ENCODE results near the gene ASB5. TPM values are rescaled to one million over a fixed set of nuclear protein-coding genes. Genes with fewer than 3 reads are reported as not detected.

ASB5 gene
- total RNA-seq, 1 donor from 2014 or later: 0.50 TPM

- DNase-seq (ENCODE audit: low read depth): peak; percentile 55
These were observed 8.3 kb upstream of the ASB5 start for GRCh38 chr4:176277162-176277904.

- DNase-seq (ENCODE audit: low read depth): no peak
These were observed 7.7 kb upstream of the ASB5 start for GRCh38 chr4:176276710-176277109.

GRCh38 chr4:176274441-176274840 is 5.4 kb upstream of the ASB5 start:
- DNase-seq (ENCODE audit: low read depth): peak; percentile 51

GRCh38 chr4:176273736-176274135 is 4.7 kb upstream of the ASB5 start:
- DNase-seq (ENCODE audit: low read depth): no peak

GRCh38 chr4:176272799-176273198 is 3.8 kb upstream of the ASB5 start:
- no peak for DNase-seq (ENCODE audit: low read depth)

GRCh38 chr4:176271749-176272148 is 2.7 kb upstream of the ASB5 start:
- peak; percentile 68 for DNase-seq (ENCODE audit: low read depth)

- peak; percentile 99 for DNase-seq (ENCODE audit: low read depth)
These were observed 1.6 kb upstream of the ASB5 start for GRCh38 chr4:176270669-176271068.

GRCh38 chr4:176266026-176266425 is 3.0 kb downstream of the ASB5 start:
- no peak for DNase-seq (ENCODE audit: low read depth)

- DNase-seq (ENCODE audit: low read depth): no peak
These were observed 6.8 kb downstream of the ASB5 start for GRCh38 chr4:176262243-176262642.

GRCh38 chr4:176261481-176261880 is 7.5 kb downstream of the ASB5 start:
- no peak for DNase-seq (ENCODE audit: low read depth)

- DNase-seq (ENCODE audit: low read depth): no peak
These were observed 8.0 kb downstream of the ASB5 start for GRCh38 chr4:176261018-176261417.

- DNase-seq (ENCODE audit: low read depth): no peak
These were observed 9.5 kb downstream of the ASB5 start for GRCh38 chr4:176259330-176260090.

GRCh38 chr4:176258135-176258534 is 10.9 kb downstream of the ASB5 start:
- no peak for DNase-seq (ENCODE audit: low read depth)

GRCh38 chr4:176256921-176257320 is 12.1 kb downstream of the ASB5 start:
- peak; percentile 3 for DNase-seq (ENCODE audit: low read depth)

- no peak for DNase-seq (ENCODE audit: low read depth)
These were observed 26.2 kb downstream of the ASB5 start for GRCh38 chr4:176242764-176243347.

- no peak for DNase-seq (ENCODE audit: low read depth)
These were observed 27.3 kb downstream of the ASB5 start for GRCh38 chr4:176241703-176242102.

GRCh38 chr4:176238826-176239225 is 30.2 kb downstream of the ASB5 start:
- peak; percentile 45 for DNase-seq (ENCODE audit: low read depth)

- no peak for DNase-seq (ENCODE audit: low read depth)
These were observed 30.8 kb downstream of the ASB5 start for GRCh38 chr4:176238157-176238610.

GRCh38 chr4:176236946-176237345 is 32.1 kb downstream of the ASB5 start:
- DNase-seq (ENCODE audit: low read depth): peak; percentile 23

- peak; percentile 36 for DNase-seq (ENCODE audit: low read depth)
These were observed 38.2 kb downstream of the ASB5 start for GRCh38 chr4:176230836-176231235.

GRCh38 chr4:176229645-176230044 is 39.4 kb downstream of the ASB5 start:
- DNase-seq (ENCODE audit: low read depth): no peak

- DNase-seq (ENCODE audit: low read depth): peak; percentile 24
These were observed 42.3 kb downstream of the ASB5 start for GRCh38 chr4:176226736-176227135.

GRCh38 chr4:176223561-176223960 is 45.5 kb downstream of the ASB5 start:
- DNase-seq (ENCODE audit: low read depth): no peak

Data from renal cortical epithelial cell (primary cell).